Activated CD4-positive, alpha-beta T cell treated with anti-CD3 and anti-CD28 coated beads, Interleukin-2, Interleukin-6, amounts not matched to agents 100 ng/mL and 50 ng/mL, durations not matched to agents 16 hours and 8 hours (primary cell): ENCODE data around the gene MIS12.

Experiments used
- DNase-seq: peaks from one replicate; pipeline ENCODE4 v3.0.0-alpha.2; 2020

Gene MIS12

DNA sequence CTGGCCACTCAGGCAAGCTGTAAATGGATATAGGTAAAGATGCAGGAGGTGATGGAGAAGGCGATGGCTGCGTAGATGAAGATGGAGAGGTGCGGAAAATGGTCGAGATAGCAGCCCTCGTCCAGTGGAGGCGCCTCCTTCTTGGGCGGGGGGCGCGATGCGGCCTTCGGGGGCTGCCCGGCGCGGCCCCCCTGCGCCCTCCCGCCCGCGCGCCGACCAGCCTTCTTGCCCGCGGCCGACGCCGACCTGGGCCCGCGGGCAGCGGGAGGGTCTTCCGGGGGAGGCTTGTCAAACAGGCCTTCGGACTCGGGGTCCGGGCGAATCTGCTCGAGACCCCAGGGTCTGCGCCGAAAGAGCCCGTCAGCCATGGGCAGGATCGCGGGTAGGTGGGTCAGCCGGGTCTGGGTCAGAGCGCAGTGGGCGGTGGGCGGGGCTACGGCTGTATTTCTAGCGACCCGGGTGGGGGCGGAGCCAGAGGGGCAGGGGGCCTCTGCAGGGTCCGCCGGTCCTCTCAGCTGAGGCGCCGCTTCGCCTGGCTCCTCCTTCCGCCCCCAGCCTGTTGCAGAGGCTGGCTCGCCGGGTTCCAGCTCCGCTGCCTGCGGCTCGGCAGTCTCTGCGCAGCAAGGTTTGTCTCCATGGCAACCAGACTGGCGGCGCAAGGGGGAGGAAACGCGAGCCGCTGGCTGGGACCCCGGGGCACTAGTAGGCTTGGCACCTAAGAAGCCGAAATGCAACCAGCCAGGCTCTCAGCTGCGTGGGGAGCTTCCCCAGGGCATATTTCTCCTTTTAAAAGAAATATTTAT lies 14.4 kb downstream of the MIS12 start:
- peak; percentile 78 for DNase-seq

DNA sequence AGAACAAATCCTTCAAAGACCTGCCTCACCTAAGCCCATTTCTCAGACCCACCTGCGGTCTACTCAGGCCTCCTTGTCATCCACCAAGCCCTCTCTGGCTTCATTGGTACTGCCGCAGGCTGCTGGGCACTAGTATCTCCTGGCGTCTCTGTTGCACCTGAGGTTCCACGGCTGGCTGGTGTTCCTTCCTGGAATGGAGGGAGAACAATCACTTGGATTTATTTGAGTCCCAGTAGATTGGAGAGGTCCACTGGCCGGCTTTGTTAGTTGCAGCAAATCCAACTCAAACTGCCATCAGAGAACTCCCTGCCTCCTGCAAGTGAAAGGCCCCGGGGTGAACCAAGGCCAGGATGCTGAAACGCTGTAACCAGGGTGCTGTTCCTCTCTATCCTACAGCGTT lies 15.3 kb downstream of the MIS12 start:
- DNase-seq: no peak

DNA sequence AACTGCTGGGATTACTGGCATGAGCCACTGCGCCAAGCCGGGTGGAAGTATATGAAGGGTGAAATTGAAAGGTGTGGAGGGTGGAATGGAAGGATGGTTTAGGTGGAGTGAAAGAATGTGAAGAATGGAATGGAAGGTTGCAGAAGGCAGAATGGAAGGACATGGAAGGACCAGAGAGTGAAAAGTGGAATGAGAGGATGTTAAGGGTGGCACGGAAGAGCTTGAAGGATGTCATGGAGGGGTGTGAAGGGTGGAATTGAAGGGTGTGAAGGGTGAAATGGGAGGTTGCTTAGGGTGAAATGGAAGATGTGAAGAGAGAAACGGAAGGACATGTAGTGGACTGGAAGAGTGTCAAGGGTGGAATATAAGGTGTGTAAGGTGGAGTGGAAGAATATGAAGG lies 16.2 kb downstream of the MIS12 start:
- DNase-seq: no peak

- no peak for DNase-seq
Measured at GRCh38 chr17:5506307-5506706, 19.9 kb downstream of the MIS12 start.

GRCh38 chr17:5508810-5509209 lies 22.4 kb downstream of the MIS12 start:
- no peak for DNase-seq

GRCh38 chr17:5509482-5509881 lies 23.1 kb downstream of the MIS12 start:
- DNase-seq: no peak

DNA sequence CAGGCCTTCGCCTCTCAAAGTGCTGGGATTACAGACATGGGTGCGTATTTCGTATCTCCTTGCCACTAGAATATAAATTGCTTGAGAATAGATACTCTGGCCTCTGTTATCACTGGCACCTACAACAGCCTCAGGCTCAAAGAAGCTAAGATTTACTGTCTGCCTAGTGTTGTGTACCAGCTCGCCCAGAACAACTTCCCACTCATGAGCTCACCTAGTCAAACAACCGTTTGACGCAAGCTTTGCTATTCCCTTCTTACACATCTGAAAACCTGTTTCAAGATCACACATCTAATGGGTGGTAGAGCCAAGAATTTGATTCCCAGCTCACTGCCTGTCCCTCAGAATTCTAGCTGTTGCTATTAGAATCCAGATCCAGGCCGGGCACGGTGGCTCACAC lies 24.4 kb downstream of the MIS12 start:
- no peak for DNase-seq

DNA sequence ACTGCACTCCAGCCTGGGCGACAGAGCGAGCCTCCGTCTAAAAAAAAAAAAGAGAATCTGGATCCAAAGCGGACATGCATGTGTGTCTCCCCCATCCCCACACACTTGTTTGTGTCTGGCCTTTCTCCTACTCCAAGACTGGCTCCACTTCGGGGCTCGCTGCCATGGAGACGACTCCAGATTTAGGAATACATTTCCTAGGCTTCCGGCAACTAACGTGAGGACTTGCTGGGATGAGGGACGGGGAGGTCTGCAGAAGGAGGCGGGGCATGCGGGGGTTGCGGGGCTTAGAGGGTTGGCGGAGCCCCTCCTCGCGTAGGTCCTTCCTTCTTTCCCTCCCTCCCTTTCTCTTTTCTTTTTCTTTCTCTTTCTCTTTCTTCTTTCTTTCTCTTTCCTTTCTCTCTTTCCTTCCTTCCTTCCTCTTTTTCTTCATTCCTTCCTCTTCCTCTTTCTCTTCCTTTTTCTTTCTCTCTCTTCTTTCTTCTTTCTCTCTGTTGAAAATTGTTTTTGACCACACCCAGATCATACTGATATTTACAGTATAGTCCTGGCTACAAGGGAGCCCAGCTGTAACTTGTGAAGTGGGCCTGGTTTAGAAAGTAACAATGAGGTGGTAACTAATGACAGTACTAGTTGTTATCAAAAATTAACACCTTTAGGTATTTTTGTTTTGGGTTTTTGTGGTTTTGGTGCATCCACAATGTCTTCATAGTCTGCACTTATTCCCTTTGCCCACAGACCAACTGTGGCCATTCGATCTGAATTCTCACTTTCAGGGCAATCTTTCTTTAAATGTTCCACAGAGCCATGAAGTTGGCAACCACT lies 25.2 kb downstream of the MIS12 start:
- DNase-seq: no peak

DNA sequence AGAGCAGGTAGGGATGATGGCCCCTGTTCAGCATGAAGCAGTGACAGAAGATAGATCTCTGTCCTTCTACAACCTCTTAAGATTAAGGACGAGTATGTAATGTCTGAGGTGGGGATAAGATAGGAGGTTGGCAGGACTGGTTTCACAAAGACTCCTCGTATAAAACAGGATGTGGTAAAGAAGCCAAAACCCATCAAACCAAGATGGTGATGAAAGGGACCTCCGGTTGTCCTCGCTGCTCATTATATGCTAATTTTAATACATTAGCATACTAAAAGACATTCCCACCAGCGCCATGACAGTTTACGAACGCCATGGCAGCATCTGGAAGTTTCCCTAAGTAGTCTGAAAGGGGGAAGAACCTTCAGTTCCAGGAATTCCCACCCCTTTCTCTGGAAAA lies 27.3 kb downstream of the MIS12 start:
- peak; percentile 25 for DNase-seq

- no peak for DNase-seq
Measured at GRCh38 chr17:5514976-5515375, 28.6 kb downstream of the MIS12 start.

DNA sequence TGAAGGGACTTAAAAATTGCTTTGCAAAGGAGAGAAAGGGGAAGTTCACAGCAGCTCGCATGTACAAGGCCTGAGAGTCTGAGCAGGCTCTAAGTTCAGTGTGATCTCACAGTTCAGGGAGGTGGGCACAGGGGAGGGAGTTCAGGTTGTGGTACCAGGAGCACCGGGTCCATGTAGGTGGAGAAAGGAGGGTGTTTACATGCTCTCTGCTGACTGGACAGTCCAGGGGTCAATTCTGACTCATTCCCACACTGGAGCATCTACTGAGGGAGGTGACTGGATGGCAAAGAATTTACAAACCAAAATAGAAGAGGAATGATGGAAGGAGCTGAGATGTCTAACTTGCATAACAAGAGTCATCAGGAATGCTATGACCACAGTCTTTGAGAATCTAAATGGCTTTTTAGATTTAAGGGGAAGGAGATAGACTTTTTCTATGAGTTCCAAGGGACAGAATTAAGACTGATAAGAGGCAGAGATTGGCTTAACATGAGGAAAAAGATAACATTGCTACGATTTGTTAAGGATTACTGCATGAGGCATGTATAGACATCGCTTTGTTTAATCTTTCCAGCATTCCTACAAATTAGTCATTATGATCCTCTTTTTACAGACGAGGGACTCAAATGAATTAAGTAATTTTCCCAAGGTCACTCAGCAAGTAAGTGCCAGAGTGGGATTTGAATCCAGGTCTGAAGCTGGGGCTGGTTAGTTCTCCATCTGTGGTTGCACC lies 29.9 kb downstream of the MIS12 start:
- DNase-seq: no peak

GRCh38 chr17:5522476-5522875 lies 36.1 kb downstream of the MIS12 start:
- DNase-seq: no peak

GRCh38 chr17:5523249-5523648 lies 36.9 kb downstream of the MIS12 start:
- no peak for DNase-seq

GRCh38 chr17:5526821-5527598 lies 40.6 kb downstream of the MIS12 start:
- DNase-seq: peak; percentile 79

GRCh38 chr17:5527601-5528250 lies 41.4 kb downstream of the MIS12 start:
- DNase-seq: no peak

DNA sequence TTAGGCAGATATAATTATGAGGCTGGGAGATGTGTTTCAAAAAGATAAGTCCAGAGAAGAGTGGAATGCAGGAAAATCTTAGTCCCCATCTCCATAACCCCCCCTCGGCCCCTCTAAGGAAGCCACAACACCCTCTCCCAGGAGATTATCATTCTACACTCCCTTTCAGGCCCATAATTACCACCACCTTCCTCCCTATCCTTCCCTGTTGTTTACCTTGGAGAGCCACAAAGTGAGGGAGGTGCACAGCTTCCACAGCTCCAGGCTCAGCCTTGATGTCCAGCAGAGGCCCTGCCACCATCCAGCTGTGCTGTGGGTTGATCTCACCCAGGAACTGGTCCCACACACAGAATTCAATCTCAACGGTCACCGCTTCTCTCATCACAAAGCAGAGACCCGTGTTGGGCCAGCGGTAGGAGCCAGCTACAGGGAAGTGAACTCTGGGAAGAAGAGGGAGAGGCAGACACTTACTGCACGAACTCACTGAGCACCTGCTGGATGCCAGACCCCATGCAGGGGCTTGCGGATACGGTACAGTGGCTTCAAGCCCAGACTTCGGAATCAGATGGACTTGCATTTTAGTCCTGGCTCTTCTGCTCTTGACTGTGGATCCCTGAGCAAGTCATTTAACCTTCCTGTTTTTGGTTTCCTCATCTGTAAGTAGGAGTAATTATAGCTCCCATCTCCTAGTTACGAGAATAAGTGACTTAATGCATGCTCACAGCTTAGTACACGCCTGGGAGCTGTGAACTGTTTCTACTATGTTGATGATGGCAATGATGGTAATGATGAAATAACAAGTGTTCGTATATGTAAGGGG lies 44.1 kb downstream of the MIS12 start:
- DNase-seq: no peak

GRCh38 chr17:5531085-5531418 lies 44.7 kb downstream of the MIS12 start:
- DNase-seq: no peak

DNA sequence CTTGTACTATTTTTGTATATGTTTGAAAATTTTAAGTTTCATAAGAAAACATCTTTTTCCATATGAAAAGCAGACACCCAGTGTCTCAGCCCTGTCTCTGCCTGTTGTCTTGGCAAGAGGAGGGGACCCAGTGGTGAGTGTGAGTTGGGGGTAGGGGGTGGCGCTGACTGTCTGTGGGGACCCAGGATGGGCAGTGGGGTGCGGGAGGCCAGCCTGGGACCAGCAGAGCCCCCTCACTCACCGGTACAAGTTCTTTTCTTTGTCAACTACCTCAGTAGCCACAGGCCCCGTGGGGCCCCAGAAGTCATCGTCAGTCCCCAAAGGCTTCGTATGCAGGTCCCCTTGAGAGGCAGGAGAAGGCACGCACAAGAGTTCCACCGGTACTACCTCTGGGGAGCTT lies 46.2 kb downstream of the MIS12 start:
- no peak for DNase-seq

- no peak for DNase-seq
Measured at GRCh38 chr17:5533486-5534315, 47.3 kb downstream of the MIS12 start.

DNA sequence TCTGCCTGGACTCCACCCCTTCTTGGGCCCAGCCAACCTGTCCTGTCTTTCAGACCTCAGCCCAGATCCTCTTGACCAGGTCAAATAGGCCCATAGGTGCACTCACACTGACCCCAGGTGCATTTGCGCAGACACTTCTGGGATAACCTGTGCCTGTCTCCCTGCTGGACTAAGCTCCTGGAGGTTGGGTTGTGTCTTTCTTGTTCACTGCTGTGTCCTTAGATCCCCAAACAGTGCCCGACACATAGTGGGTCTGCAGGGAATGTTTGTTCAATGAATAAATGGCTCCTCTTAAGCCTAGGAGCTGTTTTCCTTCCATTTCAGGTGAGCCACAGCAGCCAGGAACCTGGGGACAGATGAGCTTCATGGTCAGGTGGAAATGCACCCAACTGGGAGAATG lies 49.1 kb downstream of the MIS12 start:
- no peak for DNase-seq
